GM18867 (cell line): ENCODE measurements around the gene ZNF254.
"Not testable (repeated sequence)": the region's sequence is repeated elsewhere in the genome, so short reads cannot be mapped to it uniquely, and the experiment has no call there.

Experiments
- ATAC-seq: cut with Tn5 transposase; IDR thresholded peaks from one replicate; pipeline ENCODE4 v1.9.1; 2021; ENCODE audit warnings: mild to moderate bottlenecking, moderate library complexity; ENCODE audit not compliant: unreplicated experiment

Gene ZNF254

DNA sequence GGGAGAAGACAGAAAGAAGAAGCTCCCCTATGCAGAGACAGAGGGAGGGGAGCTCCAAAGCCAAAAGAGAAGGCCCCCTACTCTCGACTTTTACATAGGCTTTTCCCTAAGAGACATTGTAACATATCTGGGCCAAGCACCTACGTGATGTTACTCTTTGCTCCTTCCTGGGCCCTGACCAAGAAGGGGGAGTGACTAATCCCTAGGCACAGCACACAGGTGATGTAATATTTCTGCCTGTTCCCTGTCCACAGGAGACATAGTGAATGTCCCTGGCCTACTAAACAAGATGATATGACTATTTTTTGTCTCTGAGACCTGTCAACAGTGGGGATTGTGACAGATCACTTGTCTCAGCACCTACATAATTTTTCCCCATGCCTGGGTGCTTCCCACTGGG, 15.9 kb upstream of the ZNF254 start:
- no peak for ATAC-seq

DNA sequence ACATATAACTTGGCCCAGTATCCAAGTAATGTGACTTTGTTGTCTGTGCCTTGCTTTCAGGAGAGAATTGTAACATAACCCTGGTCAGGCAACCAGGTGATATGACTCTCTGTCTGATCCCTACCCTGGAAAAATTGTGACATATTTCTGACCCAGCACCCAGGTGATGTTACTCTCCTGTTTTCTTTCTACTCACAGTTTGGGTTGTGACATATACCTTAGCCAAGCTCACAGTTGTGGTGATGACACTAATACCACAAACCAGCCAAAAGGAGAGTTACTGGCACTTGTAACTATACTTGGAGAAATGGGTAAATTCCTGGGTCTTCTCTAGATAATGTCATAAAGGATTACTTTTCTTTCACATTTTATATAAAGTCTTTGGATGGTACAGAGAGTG, 14.3 kb upstream of the ZNF254 start:
- no peak for ATAC-seq

DNA sequence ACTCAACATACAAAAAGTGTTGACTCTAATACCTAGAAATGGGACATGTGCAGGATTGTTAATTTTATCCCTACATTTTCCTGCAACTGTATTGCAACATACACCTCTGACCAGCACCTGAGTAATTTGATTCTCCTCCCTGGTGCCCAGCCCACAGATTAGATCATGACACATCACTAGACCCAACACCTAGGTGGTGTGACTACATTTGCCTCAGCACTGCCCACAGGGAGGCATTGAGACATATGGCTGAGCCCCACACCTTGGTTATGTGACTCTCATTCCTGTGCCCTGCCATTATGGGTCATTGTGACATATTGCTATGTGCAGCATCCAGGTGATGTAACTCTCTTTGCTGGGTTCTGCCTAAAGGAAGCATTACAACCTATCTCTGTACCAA, 13.2 kb upstream of the ZNF254 start:
- ATAC-seq: no peak

DNA sequence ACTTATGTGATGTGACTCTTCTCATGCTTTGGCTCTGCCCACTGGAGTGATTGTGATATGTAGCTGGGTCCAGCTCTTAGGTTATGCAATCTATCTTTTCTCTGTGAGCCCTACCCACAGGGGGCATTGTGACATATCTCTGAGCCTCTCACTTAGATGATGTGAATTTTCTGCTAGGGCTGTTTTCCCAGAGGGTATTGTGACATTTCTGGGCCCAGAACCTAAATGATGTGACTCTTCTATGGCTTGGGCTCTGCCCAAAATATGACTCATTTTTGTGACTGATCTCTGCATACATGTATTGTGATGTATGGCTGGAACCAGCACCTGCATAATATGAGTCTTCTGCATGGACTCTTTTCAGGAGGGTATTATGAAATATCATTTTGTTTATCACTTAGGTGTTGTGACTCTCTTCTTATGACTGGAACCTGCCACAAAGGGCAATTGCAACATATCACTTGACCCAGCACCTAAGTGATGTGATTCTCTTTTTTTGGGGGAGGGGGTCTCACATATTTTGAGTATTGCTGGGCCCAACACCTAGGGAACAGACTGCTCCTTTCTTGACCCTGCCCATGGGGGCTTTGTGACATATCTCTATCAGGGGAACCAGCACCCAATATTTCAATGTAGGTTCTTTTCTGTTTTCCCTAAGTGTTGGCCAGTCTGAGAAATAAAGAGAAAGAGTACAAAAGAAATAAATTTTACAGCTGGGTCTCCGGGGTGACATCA, 12.1 kb upstream of the ZNF254 start:
- ATAC-seq: no peak

- not testable (repeated sequence) for ATAC-seq
These were observed 11.5 kb upstream of the ZNF254 start for GRCh38 chr19:24075530-24075929.

DNA sequence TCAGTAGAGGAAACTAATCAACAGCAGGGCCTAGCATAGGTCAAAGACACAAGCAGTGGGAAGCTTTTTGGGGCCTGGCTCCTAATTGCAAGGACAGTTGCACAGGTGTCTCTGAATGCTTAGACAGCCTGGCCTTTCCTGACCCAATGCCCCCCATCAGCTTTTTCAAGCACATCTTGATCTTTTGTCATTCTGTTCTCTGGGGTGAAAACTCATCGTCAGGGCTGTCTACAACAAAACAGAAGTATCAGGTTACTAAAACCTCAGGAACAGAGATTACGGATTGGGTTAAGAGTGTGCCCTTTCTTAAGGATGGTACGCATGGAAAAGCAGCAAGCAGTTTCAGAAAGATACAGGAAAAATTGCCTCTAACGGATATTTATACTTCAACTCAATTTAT, 8.3 kb upstream of the ZNF254 start:
- ATAC-seq: no peak

DNA sequence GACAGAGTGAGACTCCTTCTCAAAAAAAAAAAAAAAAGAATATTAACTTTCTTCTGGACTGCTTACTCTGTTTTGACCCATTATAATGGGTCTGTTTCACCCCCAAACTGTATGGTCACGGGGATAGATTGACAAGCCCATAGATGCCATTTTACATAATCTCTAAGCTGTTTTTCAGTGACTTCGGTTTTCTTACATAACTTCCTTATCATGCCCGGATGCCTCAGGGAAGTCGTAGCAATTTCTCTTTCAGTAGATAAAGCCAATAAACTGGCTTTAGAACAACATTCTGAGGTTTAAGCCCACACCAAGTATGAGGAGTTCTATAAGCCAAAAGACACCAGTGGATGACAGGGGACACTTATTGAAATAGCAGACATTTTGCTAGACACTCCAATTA, 5.9 kb upstream of the ZNF254 start:
- no peak for ATAC-seq

GRCh38 chr19:24098359-24098758, 11.4 kb downstream of the ZNF254 start:
- ATAC-seq: no peak

GRCh38 chr19:24099829-24100228, 12.8 kb downstream of the ZNF254 start:
- no peak for ATAC-seq

DNA sequence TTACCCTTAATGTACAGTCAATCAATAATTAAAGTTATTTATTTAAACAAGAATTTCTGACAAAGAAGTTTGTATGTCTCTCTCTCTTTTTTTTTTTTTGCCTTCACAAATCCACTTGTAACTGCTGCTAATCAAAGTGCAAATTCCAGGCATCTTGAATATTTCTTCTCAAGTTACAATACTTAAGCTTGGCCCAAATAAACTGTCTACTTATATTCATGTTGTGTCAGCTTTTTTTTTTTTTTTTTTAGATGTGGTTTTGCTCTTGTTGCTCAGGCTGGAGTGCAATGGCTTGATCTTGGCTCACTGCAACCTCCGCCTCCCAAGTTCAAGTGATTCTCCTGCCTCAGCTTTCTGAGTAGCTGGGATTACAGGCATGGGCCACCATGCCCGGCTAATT, 13.6 kb downstream of the ZNF254 start:
- not testable (repeated sequence) for ATAC-seq

DNA sequence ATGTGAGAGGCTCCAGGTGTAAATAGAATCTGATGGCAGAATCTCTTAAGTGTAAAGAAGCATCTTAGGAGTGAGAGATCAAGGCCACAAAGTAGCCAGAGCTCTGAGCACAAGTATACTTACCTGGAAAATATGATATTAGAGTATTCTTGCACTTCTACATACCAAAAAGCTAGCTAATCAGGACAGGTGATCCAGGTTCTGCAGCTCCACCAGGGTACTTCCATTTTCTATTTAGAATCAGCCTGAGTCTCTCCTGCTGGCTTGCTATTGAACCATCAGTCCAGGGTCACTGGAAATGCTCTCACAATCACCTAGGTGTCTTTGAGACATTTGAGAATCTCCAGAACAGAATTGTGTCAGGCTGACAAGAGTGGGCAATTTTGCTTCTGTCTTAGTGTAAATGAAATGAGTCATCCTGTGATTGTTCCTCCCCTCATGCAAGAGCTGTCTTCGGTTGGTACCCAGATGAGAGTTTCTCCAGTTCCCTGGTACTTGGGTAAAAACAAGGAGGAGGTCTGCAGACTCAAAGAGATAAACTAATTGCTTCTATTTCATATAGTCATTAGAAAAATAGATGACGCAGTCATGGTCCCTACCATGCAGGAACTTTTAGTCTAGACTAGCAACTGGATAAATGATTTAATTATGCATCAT, 14.6 kb downstream of the ZNF254 start:
- ATAC-seq: no peak

DNA sequence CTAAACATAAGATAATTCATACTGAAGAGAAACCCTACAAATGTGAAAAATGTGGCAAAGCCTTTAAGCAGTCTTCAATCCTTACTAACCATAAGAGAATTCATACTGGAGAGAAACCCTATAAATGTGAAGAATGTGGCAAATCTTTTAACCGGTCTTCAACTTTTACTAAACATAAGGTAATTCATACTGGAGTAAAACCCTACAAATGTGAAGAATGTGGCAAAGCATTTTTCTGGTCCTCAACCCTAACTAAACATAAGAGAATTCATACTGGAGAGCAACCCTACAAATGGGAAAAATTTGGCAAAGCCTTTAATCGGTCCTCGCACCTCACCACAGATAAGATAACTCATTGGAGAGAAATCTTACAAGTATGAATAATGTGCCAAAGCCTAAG, 40.6 kb downstream of the ZNF254 start:
- no peak for ATAC-seq

GRCh38 chr19:24140099-24140498, 53.1 kb downstream of the ZNF254 start:
- ATAC-seq: no peak

DNA sequence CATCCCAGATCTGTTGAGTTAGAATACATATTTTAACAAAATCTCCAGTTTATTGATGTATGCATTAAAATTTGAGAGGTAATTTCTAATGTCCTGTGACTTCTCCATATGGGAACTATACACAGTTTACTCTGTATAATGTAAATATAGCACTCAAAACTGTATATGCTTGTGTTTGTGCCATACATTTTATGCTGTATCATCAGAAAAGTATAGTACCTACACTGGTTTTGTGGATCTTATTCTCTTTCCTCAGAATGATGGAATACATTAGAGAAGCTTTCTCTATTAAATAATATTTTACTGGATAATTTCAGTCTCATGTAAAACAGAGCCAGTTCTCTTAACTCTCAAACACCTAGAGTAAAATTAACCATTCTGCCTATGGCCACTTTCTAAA, 53.6 kb downstream of the ZNF254 start:
- ATAC-seq: no peak

GRCh38 chr19:24141612-24142011, 54.6 kb downstream of the ZNF254 start:
- no peak for ATAC-seq

GRCh38 chr19:24142771-24143170, 55.8 kb downstream of the ZNF254 start:
- no peak for ATAC-seq

GRCh38 chr19:24159707-24160106, 72.7 kb downstream of the ZNF254 start:
- ATAC-seq: no peak

GRCh38 chr19:24166055-24166454, 79.1 kb downstream of the ZNF254 start:
- no peak for ATAC-seq

GRCh38 chr19:24173882-24174281, 86.9 kb downstream of the ZNF254 start:
- no peak for ATAC-seq

DNA sequence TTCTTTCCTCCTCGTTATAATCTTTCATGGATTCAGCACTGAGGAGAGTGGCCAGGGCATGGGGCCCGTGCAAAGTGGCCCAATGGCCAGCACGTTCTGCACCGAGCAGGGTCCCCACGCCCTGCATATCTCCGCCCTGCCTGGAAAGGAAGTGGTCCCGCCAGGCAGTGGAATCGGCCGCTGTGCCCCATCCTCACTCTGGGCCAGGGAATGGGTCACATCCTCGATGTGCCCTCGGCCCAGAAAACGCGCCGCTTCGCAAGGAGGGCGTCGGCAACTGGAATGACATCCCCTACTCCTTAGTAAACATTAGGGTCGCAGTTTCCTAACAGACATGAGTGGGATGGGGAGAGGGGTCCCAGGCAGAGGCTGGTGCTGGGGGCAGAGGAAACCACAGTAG, 90.7 kb downstream of the ZNF254 start:
- no peak for ATAC-seq

DNA sequence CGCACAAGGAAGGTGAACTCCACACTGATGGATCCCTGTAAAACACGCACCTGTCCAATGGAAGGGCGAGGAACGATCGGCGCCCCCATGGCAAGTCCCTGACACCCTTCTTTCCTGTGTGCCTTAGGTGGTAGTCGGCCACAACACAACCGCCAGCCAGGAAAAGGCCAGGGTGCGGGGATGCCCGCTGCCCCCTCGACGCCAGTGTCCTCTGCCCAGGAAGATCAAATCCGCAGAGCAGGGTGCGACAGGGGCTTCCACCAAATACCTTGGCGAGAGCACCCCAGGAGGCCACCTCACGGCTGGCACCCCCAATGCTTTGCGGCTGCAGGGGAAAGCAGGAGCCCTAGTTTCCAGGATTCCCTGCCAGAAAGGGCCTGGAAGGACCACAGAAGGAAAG, 91.2 kb downstream of the ZNF254 start:
- no peak for ATAC-seq
